MM.1S (cell line): ENCODE measurements around the gene TP73.

Experiments
- DNase-seq: peaks from one replicate; pipeline ENCODE4 v3.0.0-alpha.2; 2015
- H2AFZ ChIP-seq: fragments of 300-600 bp; sonication (generic); 2 replicates; pipeline ENCODE4 v1.6.0; 2016; ENCODE audit warnings: antibody characterized with exemption, low read length
- H3F3A ChIP-seq: fragments of 300-600 bp; sonication (generic); 2 replicates; pipeline ENCODE4 v1.6.1; 2016; ENCODE audit warnings: mild to moderate bottlenecking, antibody characterized with exemption, low read length, moderate library complexity, mixed read lengths; ENCODE audit not compliant: insufficient read depth
- H3K27ac ChIP-seq: fragments of 300-600 bp; sonication (generic); 2 replicates; pipeline ENCODE4 v1.5.1; 2016; ENCODE audit warnings: mild to moderate bottlenecking, low read length
- H3K27me3 ChIP-seq: fragments of 300-600 bp; sonication (generic); replicated peaks from 2 replicates; pipeline ENCODE4 v1.6.0; 2016; ENCODE audit warnings: low read length; ENCODE audit not compliant: insufficient read depth
- H3K36me3 ChIP-seq: fragments of 300-600 bp; sonication (generic); replicated peaks from 2 replicates; pipeline ENCODE4 v1.6.1; 2016; ENCODE audit warnings: mild to moderate bottlenecking, low read length, mixed read lengths; ENCODE audit not compliant: insufficient read depth
- H3K4me1 ChIP-seq: fragments of 300-600 bp; sonication (generic); 2 replicates; pipeline ENCODE4 v1.6.1; 2016; ENCODE audit warnings: low read length, mixed read lengths
- H3K4me2 ChIP-seq: fragments of 300-600 bp; sonication (generic); 2 replicates; pipeline ENCODE4 v1.6.0; 2016; ENCODE audit warnings: low read depth, low read length
- H3K4me3 ChIP-seq: fragments of 300-600 bp; sonication (generic); 2 replicates; pipeline ENCODE4 v1.5.1; 2016; ENCODE audit warnings: low read length, mixed read lengths
- H3K79me2 ChIP-seq: fragments of 300-600 bp; sonication (generic); 2 replicates; pipeline ENCODE4 v1.6.1; 2016; ENCODE audit warnings: mixed run types, low read length, mixed read lengths
- H3K9ac ChIP-seq: fragments of 300-600 bp; sonication (generic); 2 replicates; pipeline ENCODE4 v1.6.1; 2016; ENCODE audit warnings: low read length, mixed read lengths
- H3K9me2 ChIP-seq: fragments of 300-600 bp; sonication (generic); replicated peaks from 2 replicates; pipeline ENCODE4 v1.6.1; 2016; ENCODE audit warnings: mild to moderate bottlenecking, low read length, mixed read lengths; ENCODE audit not compliant: insufficient read depth
- H3K9me3 ChIP-seq: fragments of 300-600 bp; sonication (generic); replicated peaks from 2 replicates; pipeline ENCODE4 v1.6.1; 2016; ENCODE audit warnings: mild to moderate bottlenecking, low read length, mixed read lengths; ENCODE audit not compliant: insufficient read depth
- H4K20me1 ChIP-seq: fragments of 300-600 bp; sonication (generic); 2 replicates; pipeline ENCODE4 v1.6.1; 2016; ENCODE audit warnings: mild to moderate bottlenecking, low read length, moderate library complexity, mixed read lengths; ENCODE audit not compliant: insufficient read depth
- EZH2 ChIP-seq: fragments of 300-600 bp; sonication (generic); optimal IDR thresholded peaks from 2 replicates; pipeline ENCODE3; 2017; ENCODE audit warnings: low read depth, mild to moderate bottlenecking, antibody characterized with exemption, low read length, mixed read lengths
- EZH2phosphoT487 ChIP-seq: fragments of 300-600 bp; sonication (generic); IDR thresholded peaks from 2 replicates; pipeline ENCODE4 v1.6.1; 2018; ENCODE audit warnings: antibody characterized with exemption, low read length
- TF ChIP-seq, protein P1 (sequence below): fragments of 300-600 bp; sonication (generic); IDR thresholded peaks from 2 replicates; pipeline ENCODE4 v1.5.1; 2016; ENCODE audit warnings: antibody characterized with exemption, low read length, mixed read lengths

TP73 gene

GRCh38 chr1:3653286-3653618 lies 936 bp downstream of the TP73 start:
- Histone ChIP-seq H3K79me2 (peaks cover 60% of the 10 kb centered on the region), H3K9ac (peak overlapping the region; percentile 58), H3K27ac (no peak overlapping the region), H3K4me1 (peaks cover 10% of the 10 kb centered on the region), H3K4me2 (peak overlapping the region; percentile 61), H3K9me3 (no peaks in the 10 kb centered on the region), H4K20me1 (no peaks in the 10 kb centered on the region; the same call in 1 of the 2 replicates), H3K9me2 (no peaks in the 10 kb centered on the region), H3F3A (no peaks in the 10 kb centered on the region), H3K36me3 (no peaks in the 10 kb centered on the region), H3K27me3 (no peaks in the 10 kb centered on the region), H3K4me3 (peak overlapping the region; percentile 57), H2AFZ (peak overlapping the region; percentile 41; the same call in 1 of the 2 replicates)
- no peak for TF ChIP-seq EZH2phosphoT487
- TF ChIP-seq, protein P1, sequence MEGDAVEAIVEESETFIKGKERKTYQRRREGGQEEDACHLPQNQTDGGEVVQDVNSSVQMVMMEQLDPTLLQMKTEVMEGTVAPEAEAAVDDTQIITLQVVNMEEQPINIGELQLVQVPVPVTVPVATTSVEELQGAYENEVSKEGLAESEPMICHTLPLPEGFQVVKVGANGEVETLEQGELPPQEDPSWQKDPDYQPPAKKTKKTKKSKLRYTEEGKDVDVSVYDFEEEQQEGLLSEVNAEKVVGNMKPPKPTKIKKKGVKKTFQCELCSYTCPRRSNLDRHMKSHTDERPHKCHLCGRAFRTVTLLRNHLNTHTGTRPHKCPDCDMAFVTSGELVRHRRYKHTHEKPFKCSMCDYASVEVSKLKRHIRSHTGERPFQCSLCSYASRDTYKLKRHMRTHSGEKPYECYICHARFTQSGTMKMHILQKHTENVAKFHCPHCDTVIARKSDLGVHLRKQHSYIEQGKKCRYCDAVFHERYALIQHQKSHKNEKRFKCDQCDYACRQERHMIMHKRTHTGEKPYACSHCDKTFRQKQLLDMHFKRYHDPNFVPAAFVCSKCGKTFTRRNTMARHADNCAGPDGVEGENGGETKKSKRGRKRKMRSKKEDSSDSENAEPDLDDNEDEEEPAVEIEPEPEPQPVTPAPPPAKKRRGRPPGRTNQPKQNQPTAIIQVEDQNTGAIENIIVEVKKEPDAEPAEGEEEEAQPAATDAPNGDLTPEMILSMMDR: no peak
- no peak for TF ChIP-seq EZH2
- no peak for DNase-seq

- Histone ChIP-seq H3K36me3 (no peaks in the 10 kb centered on the region), H3K4me3 (no peak overlapping the region), H3K9me3 (no peaks in the 10 kb centered on the region), H4K20me1 (no peaks in the 10 kb centered on the region; the same call in 1 of the 2 replicates), H3K4me2 (no peak overlapping the region), H3K79me2 (peaks cover 56% of the 10 kb centered on the region), H3K27me3 (no peaks in the 10 kb centered on the region), H2AFZ (no peak overlapping the region), H3K9ac (no peak overlapping the region), H3F3A (no peaks in the 10 kb centered on the region), H3K4me1 (no peaks in the 10 kb centered on the region; the same call in 1 of the 2 replicates), H3K27ac (no peak overlapping the region), H3K9me2 (no peaks in the 10 kb centered on the region)
- no peak for TF ChIP-seq EZH2
- DNase-seq: no peak
Observed at GRCh38 chr1:3654549-3655281, 2.4 kb downstream of the TP73 start.

DNA sequence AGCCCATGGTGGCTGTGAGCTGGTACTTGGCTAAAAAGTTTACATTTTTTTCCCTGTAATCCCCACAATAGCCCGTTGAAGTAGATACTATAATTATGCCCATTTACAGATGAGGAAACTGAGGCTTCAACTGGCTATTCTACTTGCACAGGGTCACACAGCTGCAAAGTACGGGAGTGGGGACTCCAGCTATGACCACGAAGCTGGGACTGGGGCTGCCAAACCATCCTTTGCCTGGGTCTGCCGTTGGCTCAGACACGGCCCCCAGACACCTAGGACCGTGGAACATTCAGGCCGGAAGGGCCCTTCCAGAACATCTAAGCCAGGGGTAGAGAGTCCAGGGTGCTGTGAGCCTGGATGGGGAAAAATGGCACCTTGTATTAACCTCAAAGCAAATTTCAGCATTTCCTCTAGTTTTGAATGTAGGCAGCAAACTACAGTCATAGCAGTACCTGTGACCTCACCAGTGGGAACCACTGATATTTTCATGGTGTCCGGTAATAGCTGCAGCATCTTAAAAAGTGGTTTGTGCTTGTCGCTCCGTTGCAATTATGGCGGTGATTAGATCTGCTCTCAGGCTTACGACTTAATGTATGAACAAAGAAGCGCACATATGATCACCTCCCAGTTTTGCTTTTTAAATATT lies 4.3 kb downstream of the TP73 start:
- peaks cover 66% of the 10 kb centered on the region for H3K79me2 ChIP-seq
- TF ChIP-seq, protein P1: no peak
- TF ChIP-seq EZH2phosphoT487 (no peak), EZH2 (no peak)
- no peak overlapping the region for H3K9ac ChIP-seq
- no peak overlapping the region for H3K4me3 ChIP-seq
- H3F3A ChIP-seq: no peaks in the 10 kb centered on the region
- H2AFZ ChIP-seq: no peak overlapping the region
- DNase-seq: no peak
- no peaks in the 10 kb centered on the region for H3K27me3 ChIP-seq
- no peaks in the 10 kb centered on the region for H3K36me3 ChIP-seq
- H3K9me2 ChIP-seq: no peaks in the 10 kb centered on the region
- no peak overlapping the region for H3K27ac ChIP-seq
- H3K9me3 ChIP-seq: no peaks in the 10 kb centered on the region
- no peaks in the 10 kb centered on the region; the same call in 1 of the 2 replicates for H4K20me1 ChIP-seq
- H3K4me2 ChIP-seq: no peak overlapping the region
- H3K4me1 ChIP-seq: no peaks in the 10 kb centered on the region; the same call in 1 of the 2 replicates

- Histone ChIP-seq H3K9ac (no peak overlapping the region), H3K27me3 (no peaks in the 10 kb centered on the region), H2AFZ (no peak overlapping the region), H4K20me1 (no peaks in the 10 kb centered on the region; the same call in 1 of the 2 replicates), H3K79me2 (peaks cover 68% of the 10 kb centered on the region), H3K4me2 (no peak overlapping the region), H3K4me1 (no peaks in the 10 kb centered on the region; the same call in 1 of the 2 replicates), H3K4me3 (no peak overlapping the region), H3K9me2 (no peaks in the 10 kb centered on the region), H3K27ac (no peak overlapping the region), H3K9me3 (no peaks in the 10 kb centered on the region), H3F3A (no peaks in the 10 kb centered on the region), H3K36me3 (no peaks in the 10 kb centered on the region)
- DNase-seq: no peak
- TF ChIP-seq EZH2 (no peak), EZH2phosphoT487 (no peak)
- TF ChIP-seq, protein P1: no peak
Observed at GRCh38 chr1:3657096-3657475, 4.8 kb downstream of the TP73 start.
